IMR-90 (cell line): ENCODE measurements around the gene ENOX1. TPM values are rescaled to one million over a fixed set of nuclear protein-coding genes. Genes with fewer than 3 reads are reported as not detected.

Source experiments
- ATAC-seq: fragments of 200-7000 bp; cut with Tn5 transposase; 2 replicates; pipeline ENCODE4 v1.9.1; 2020; ENCODE audit warnings: low read depth, mild to moderate bottlenecking, moderate library complexity
- BruUV-seq: library from RNA; stranded (reverse); fragments of 400-500 nt; replicated peaks from 2 replicates; lab custom pipeline; 2021; lab: Mats Ljungman, UMichigan
- CTCF ChIA-PET: fragments of 300-600 bp; formaldehyde crosslinking; extraction: SDS; loops from one replicate; lab custom pipeline; 2021; ENCODE audit warnings: antibody characterized with exemption; lab: Yijun Ruan, JAX
- POLR2A ChIA-PET: fragments of 300-600 bp; sonication (Branson Sonifier 250); formaldehyde crosslinking; loops from one replicate; lab custom pipeline; 2022; ENCODE audit warnings: antibody characterized with exemption; ENCODE audit not compliant: unreplicated experiment; lab: Charles Lee
- DNase-seq: peaks from one replicate; pipeline ENCODE4 v3.0.0; 2013
- H2AFZ ChIP-seq: replicated peaks from 2 replicates; pipeline ENCODE3; 2013; ENCODE audit warnings: low read length, mild to moderate bottlenecking; ENCODE audit not compliant: poor library complexity
- H2AK5ac ChIP-seq: 2 replicates; pipeline ENCODE4 v1.6.1; 2013; ENCODE audit warnings: low read depth, low read length, inconsistent platforms
- H2AK9ac ChIP-seq: replicated peaks from 2 replicates; pipeline ENCODE3; 2013; ENCODE audit warnings: mild to moderate bottlenecking, low read depth, low read length, moderate library complexity; ENCODE audit not compliant: poor library complexity
- H2BK120ac ChIP-seq: 2 replicates; pipeline ENCODE4 v1.6.1; 2013; ENCODE audit warnings: low read depth, low read length, inconsistent platforms
- H2BK15ac ChIP-seq: 3 replicates; pipeline ENCODE4 v1.6.1; 2013; ENCODE audit warnings: low read depth, low read length, inconsistent platforms
- H2BK20ac ChIP-seq: 2 replicates; pipeline ENCODE4 v1.6.1; 2013; ENCODE audit warnings: low read depth, mild to moderate bottlenecking, inconsistent platforms, low read length, moderate library complexity
- H2BK5ac ChIP-seq: 2 replicates; pipeline ENCODE4 v1.6.1; 2013; ENCODE audit warnings: mild to moderate bottlenecking, low read depth, low read length, inconsistent platforms; ENCODE audit not compliant: poor library complexity, severe bottlenecking
- H3K14ac ChIP-seq: replicated peaks from 2 replicates; pipeline ENCODE4 v1.6.1; 2013; ENCODE audit warnings: low read depth, low read length, inconsistent platforms
- H3K18ac ChIP-seq: 2 replicates; pipeline ENCODE4 v1.6.1; 2013; ENCODE audit warnings: low read depth, low read length, control low read depth
- H3K23ac ChIP-seq: 2 replicates; pipeline ENCODE4 v1.6.1; 2013; ENCODE audit warnings: low read depth, low read length, inconsistent platforms
- H3K27ac ChIP-seq: 2 replicates; pipeline ENCODE4 v1.5.1; 2013; ENCODE audit warnings: mild to moderate bottlenecking, control low read depth, low read length; ENCODE audit not compliant: insufficient read depth
- H3K27me3 ChIP-seq: 2 replicates; pipeline ENCODE4 v1.6.1; 2013; ENCODE audit warnings: low read length; ENCODE audit not compliant: control insufficient read depth, insufficient read depth
- H3K36me3 ChIP-seq: 2 replicates; pipeline ENCODE4 v1.6.1; 2013; ENCODE audit warnings: low read length, mixed read lengths; ENCODE audit not compliant: control insufficient read depth, insufficient read depth
- H3K4ac ChIP-seq: 2 replicates; pipeline ENCODE4 v1.6.1; 2013; ENCODE audit warnings: low read depth, low read length, inconsistent platforms
- H3K4me1 ChIP-seq: 2 replicates; pipeline ENCODE4 v1.6.1; 2013; ENCODE audit warnings: low read length, mixed read lengths; ENCODE audit not compliant: control insufficient read depth, insufficient read depth
- H3K4me2 ChIP-seq: 2 replicates; pipeline ENCODE4 v1.6.1; 2013; ENCODE audit warnings: low read depth, mild to moderate bottlenecking, control low read depth, low read length, moderate library complexity
- H3K4me3 ChIP-seq: 2 replicates; pipeline ENCODE4 v1.5.1; 2013; ENCODE audit warnings: low read depth, mild to moderate bottlenecking, control low read depth, low read length, moderate library complexity; ENCODE audit not compliant: insufficient read depth
- H3K56ac ChIP-seq: 2 replicates; pipeline ENCODE4 v1.6.1; 2013; ENCODE audit warnings: low read length, inconsistent platforms; ENCODE audit not compliant: insufficient read depth; ENCODE audit errors: extremely low read depth
- H3K79me1 ChIP-seq, 2 experiments: 2 replicates each; pipeline ENCODE4 v1.6.1; 2013; ENCODE audit warnings: low read length in 2 of 2, inconsistent platforms in 1 of 2, low read depth in 1 of 2
- H3K9ac ChIP-seq: 2 replicates; pipeline ENCODE4 v1.6.1; 2013; ENCODE audit warnings: low read depth, low read length, control low read depth
- H3K9me1 ChIP-seq: 2 replicates; pipeline ENCODE4 v1.6.1; 2013; ENCODE audit warnings: low read length, inconsistent platforms; ENCODE audit not compliant: insufficient read depth
- H3K9me3 ChIP-seq: 2 replicates; pipeline ENCODE4 v1.6.1; 2013; ENCODE audit warnings: low read length; ENCODE audit not compliant: control insufficient read depth, insufficient read depth
- H4K20me1 ChIP-seq: 2 replicates; pipeline ENCODE4 v1.6.1; 2013; ENCODE audit warnings: low read length, inconsistent platforms; ENCODE audit not compliant: insufficient read depth
- H4K5ac ChIP-seq: 2 replicates; pipeline ENCODE4 v1.6.1; 2013; ENCODE audit warnings: mild to moderate bottlenecking, low read depth, low read length, control low read depth
- H4K8ac ChIP-seq, 2 experiments: 2 replicates each; pipeline ENCODE4 v1.6.1; 2013; ENCODE audit warnings: low read depth in 2 of 2, low read length in 2 of 2, control low read depth in 1 of 2, inconsistent platforms in 1 of 2
- H4K91ac ChIP-seq: 2 replicates; pipeline ENCODE4 v1.6.1; 2013; ENCODE audit warnings: low read depth, low read length, inconsistent platforms; ENCODE audit not compliant: insufficient read depth
- CEBPB ChIP-seq: IDR thresholded peaks from 2 replicates; pipeline ENCODE4 v1.6.1; 2012; ENCODE audit warnings: low read depth, low read length, improper control_type of control experiment
- WGBS, 2 experiments: methylation state at CpG; one replicate each; pipeline versions ENCODE4 v1.1.5 to v1.1.7; 2013; ENCODE audit warnings: missing lambda C conversion rate in 2 of 2; ENCODE audit not compliant: insufficient read length in 1 of 2; ENCODE audit errors: extremely low coverage in 2 of 2; 5-methylcytosine and 5-hydroxymethylcytosine counted together
- dilution Hi-C: fragments of 300-500 bp; cut with HindIII; formaldehyde crosslinking; loops from one replicate; pipeline ENCODE4 v1.14.3; 2018; ENCODE audit warnings: low sequenced_read_pairs; ENCODE audit not compliant: unreplicated experiment
- in situ Hi-C: fragments of 300-500 bp; cut with MboI; formaldehyde crosslinking; loops from 3 replicates; pipeline ENCODE4 v1.14.3; 2019; ENCODE audit warnings: low sequenced_read_pairs, inconsistent platforms, mixed read lengths
- intact Hi-C: fragments of 100-400 bp; cut with micrococcal nuclease; formaldehyde crosslinking; loops from 2 replicates; pipeline ENCODE4 v1.10.0; 2022
- polyA plus RNA-seq, 3 experiments: library from polyadenylated mRNA; depleted of rRNA; stranded (reverse); fragments of >200 nt; gene quantifications; 2 replicates each; pipeline ENCODE4 v1.2.3, GENCODE V29; 2012; ENCODE audit warnings: low replicate concordance in 1 of 3
- total RNA-seq: library from RNA; depleted of rRNA; stranded (reverse); fragments of >200 nt; gene quantifications from 2 replicates; pipeline ENCODE4 v1.2.3, GENCODE V29; 2012
- TF ChIP-seq, protein P1 (sequence below): fragments of 150-350 bp; IDR thresholded peaks from 2 replicates; pipeline ENCODE4 v1.6.1; 2017; ENCODE audit warnings: mild to moderate bottlenecking, antibody characterized with exemption, low read length, low read depth

Gene ENOX1
- total and polyA plus RNA-seq, 2 of the 4 experiments (the other 2 are of a cell fraction), result 0.99 to 1.3 TPM

GRCh38 chr13:43567608-43568007 is 219.2 kb downstream of the ENOX1 start:
- no peaks in the 10 kb centered on the region for H4K20me1 ChIP-seq
- no peaks in the 10 kb centered on the region for H3K36me3 ChIP-seq
- no peak overlapping the region for H2BK15ac ChIP-seq
- ATAC-seq, result peak; percentile 81
- H2AK5ac ChIP-seq, result no peak overlapping the region
- no peak overlapping the region for H4K8ac ChIP-seq
- H3K9ac ChIP-seq, result no peak overlapping the region
- in situ Hi-C loops (no loop called here), intact Hi-C loops (loop anchor here (10.0 kb wide), 2 partner anchors 217 to 307 kb away; partner anchors contain the start of genes CCDC122, ENOX1 and LACC1), dilution Hi-C loops (no loop called here)
- POLR2A ChIA-PET, result no interaction called here
- H3K9me3 ChIP-seq, result no peaks in the 10 kb centered on the region
- no peak overlapping the region for H3K23ac ChIP-seq
- WGBS, 2 experiments, result no CpG with 5 or more reads among the region's 1 CpG
- no peak overlapping the region for H3K56ac ChIP-seq
- DNase-seq, result peak; percentile 64
- no peak overlapping the region for H2AK9ac ChIP-seq
- no peak overlapping the region for H3K18ac ChIP-seq
- no peak overlapping the region for H3K4me3 ChIP-seq
- no peak overlapping the region for H3K27ac ChIP-seq
- no peaks in the 10 kb centered on the region for H3K79me1 ChIP-seq
- CTCF ChIA-PET, result no interaction called here
- no peaks in the 10 kb centered on the region for H3K9me1 ChIP-seq
- TF ChIP-seq, protein P1, sequence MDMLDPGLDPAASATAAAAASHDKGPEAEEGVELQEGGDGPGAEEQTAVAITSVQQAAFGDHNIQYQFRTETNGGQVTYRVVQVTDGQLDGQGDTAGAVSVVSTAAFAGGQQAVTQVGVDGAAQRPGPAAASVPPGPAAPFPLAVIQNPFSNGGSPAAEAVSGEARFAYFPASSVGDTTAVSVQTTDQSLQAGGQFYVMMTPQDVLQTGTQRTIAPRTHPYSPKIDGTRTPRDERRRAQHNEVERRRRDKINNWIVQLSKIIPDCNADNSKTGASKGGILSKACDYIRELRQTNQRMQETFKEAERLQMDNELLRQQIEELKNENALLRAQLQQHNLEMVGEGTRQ, result no peak
- TF ChIP-seq CEBPB, result peak; percentile 33; the same call in 1 of the 2 replicates
- H3K14ac ChIP-seq, result no peak overlapping the region
- H3K4ac ChIP-seq, result no peak overlapping the region
- no peaks in the 10 kb centered on the region; the same call in 1 of the 2 replicates for H3K27me3 ChIP-seq
- no peak overlapping the region for H2BK120ac ChIP-seq
- no peak overlapping the region for H3K4me2 ChIP-seq
- BruUV-seq, result no TSS peak
- peaks cover 7% of the 10 kb centered on the region for H3K4me1 ChIP-seq
- no peak overlapping the region for H2BK5ac ChIP-seq
- no peak overlapping the region for H2BK20ac ChIP-seq
- H4K91ac ChIP-seq, result no peak overlapping the region
- H4K5ac ChIP-seq, result no peak overlapping the region
- no peak overlapping the region for H2AFZ ChIP-seq
